Fibroblast of upper back skin (primary cell): ENCODE results near the gene IGSF10.

Source experiments
- DNase-seq: peaks from one replicate; pipeline ENCODE4 v3.0.0-alpha.2; 2013

IGSF10 gene

DNA sequence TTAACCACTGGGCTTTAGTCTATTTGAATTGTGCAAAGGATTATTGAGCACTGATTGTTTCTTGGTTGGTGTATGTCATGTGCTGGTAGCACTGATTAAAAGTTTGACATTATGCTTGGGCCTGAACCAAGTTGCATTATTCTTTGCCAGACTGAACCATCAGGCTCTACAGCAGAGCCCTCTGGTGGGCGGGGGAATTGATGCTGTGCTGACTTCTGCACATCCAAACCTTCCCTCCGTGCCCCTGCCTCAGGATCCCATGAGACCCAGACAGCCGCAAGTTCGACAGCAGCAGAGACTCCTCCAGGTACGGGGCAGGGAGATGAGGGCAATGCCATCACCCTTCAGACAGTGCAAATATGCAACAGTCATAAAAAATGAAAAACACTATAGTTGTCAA, 47.9 kb downstream of the IGSF10 start:
- no peak for DNase-seq
